ENCODE measurements around the gene CCL21. TPM values are rescaled to one million over a fixed set of nuclear protein-coding genes. Genes with fewer than 3 reads are reported as not detected.

The CCL21 gene
- total and polyA plus RNA-seq, 2 of the 4 experiments (the other 2 are of a cell fraction): not detected

GRCh38 chr9:34744295-34745221 is 34.6 kb upstream of the CCL21 start:
- peak; percentile 79 for ATAC-seq (ENCODE audit: low read depth)
- Histone ChIP-seq H4K91ac (ENCODE audit: insufficient read depth, low read depth, low read length) (no peak overlapping the region), H2AK9ac (replicated peaks; ENCODE audit: low read depth, low read length, poor library complexity) (no peak overlapping the region), H2AFZ (replicated peaks; ENCODE audit: low read length, poor library complexity) (peak overlapping the region; percentile 43), H2BK5ac (ENCODE audit: low read depth, low read length, poor library complexity, severe bottlenecking) (no peak overlapping the region), H3K9ac (ENCODE audit: low read depth, low read length) (no peak overlapping the region), H3K56ac (ENCODE audit: extremely low read depth, insufficient read depth, low read length) (no peak overlapping the region), H2BK120ac (ENCODE audit: low read depth, low read length) (no peak overlapping the region), H2AK5ac (ENCODE audit: low read depth, low read length) (no peak overlapping the region), H3K27me3 (ENCODE audit: control insufficient read depth, insufficient read depth, low read length) (no peaks in the 10 kb centered on the region; the same call in 1 of the 2 replicates), H3K23ac (ENCODE audit: low read depth, low read length) (no peak overlapping the region), H3K4me1 (ENCODE audit: control insufficient read depth, insufficient read depth, low read length) (peaks cover 2% of the 10 kb centered on the region; the same call in 1 of the 2 replicates), H2BK15ac (ENCODE audit: low read depth, low read length) (no peak overlapping the region), H3K14ac (replicated peaks; ENCODE audit: low read depth, low read length) (no peak overlapping the region), H3K4me3 (ENCODE audit: insufficient read depth, low read depth, low read length) (no peak overlapping the region), H3K27ac (ENCODE audit: insufficient read depth, low read length) (no peak overlapping the region), H3K79me1 (ENCODE audit: low read depth in 1 of 2, low read length in 2 of 2) (no peaks in the 10 kb centered on the region), H4K20me1 (ENCODE audit: insufficient read depth, low read length) (no peaks in the 10 kb centered on the region), H3K9me3 (ENCODE audit: control insufficient read depth, insufficient read depth, low read length) (no peaks in the 10 kb centered on the region), H4K8ac (ENCODE audit: low read depth in 2 of 2, low read length in 2 of 2) (no peak overlapping the region), H4K5ac (ENCODE audit: low read depth, low read length) (no peak overlapping the region), H3K4ac (ENCODE audit: low read depth, low read length) (no peak overlapping the region), H3K9me1 (ENCODE audit: insufficient read depth, low read length) (no peaks in the 10 kb centered on the region), H3K18ac (ENCODE audit: low read depth, low read length) (no peak overlapping the region), H2BK20ac (ENCODE audit: low read depth, low read length) (no peak overlapping the region), H3K4me2 (ENCODE audit: low read depth, low read length) (no peak overlapping the region), H3K36me3 (ENCODE audit: control insufficient read depth, insufficient read depth, low read length) (no peaks in the 10 kb centered on the region)
- TF ChIP-seq RCOR1 (IDR thresholded peaks at IDR 0.05; ENCODE audit: insufficient replicate concordance, low read length) (no peak), RFX5 (IDR thresholded peaks at IDR 0.05; ENCODE audit: low read depth, low read length) (no peak), USF2 (IDR thresholded peaks at IDR 0.05; ENCODE audit: low read depth, low read length) (no peak), MAFK (IDR thresholded peaks at IDR 0.05; ENCODE audit: low read depth, low read length) (no peak), RAD21 (IDR thresholded peaks at IDR 0.05; ENCODE audit: low read length) (no peak), CTCF (conservative IDR thresholded peaks at IDR 0.05; ENCODE audit: low read depth, low read length) (no peak), MXI1 (IDR thresholded peaks at IDR 0.05; ENCODE audit: borderline replicate concordance, low read depth, low read length) (no peak), CHD1 (IDR thresholded peaks at IDR 0.05; ENCODE audit: low read depth, low read length) (no peak), CEBPB (IDR thresholded peaks at IDR 0.05; ENCODE audit: low read depth, low read length) (no peak), MAZ (IDR thresholded peaks at IDR 0.05; ENCODE audit: borderline replicate concordance, low read depth, low read length) (no peak), BHLHE40 (IDR thresholded peaks at IDR 0.05; ENCODE audit: low read depth, low read length) (no peak), NFE2L2 (IDR thresholded peaks at IDR 0.05; ENCODE audit: low read depth, low read length) (no peak), SMC3 (IDR thresholded peaks at IDR 0.05; ENCODE audit: low read depth, low read length) (no peak), ELK1 (IDR thresholded peaks at IDR 0.05; ENCODE audit: borderline replicate concordance, low read depth, low read length) (no peak)
- CTCF ChIA-PET: interaction anchor here (0.7 kb wide), 1 partner anchor 15 kb away, joined by 3 read pairs; no protein-coding TSS in a partner anchor
- intact Hi-C loops (cut with micrococcal nuclease): no loop called here
- DNase-seq: peak; percentile 58
- dilution Hi-C loops (cut with HindIII; ENCODE audit: low sequenced_read_pairs, unreplicated experiment): no loop called here
- WGBS, 2 experiments (ENCODE audit: extremely low coverage in 2 of 2, insufficient read length in 1 of 2): no CpG with 5 or more reads among the region's 2 CpGs
- POLR2A ChIA-PET (ENCODE audit: unreplicated experiment): no interaction called here
- BruUV-seq (replicated peaks): no TSS peak
- in situ Hi-C loops (cut with MboI; ENCODE audit: low sequenced_read_pairs): no loop called here

Data from IMR-90 (cell line).